Spinal cord (tissue), 10 donors: Measurements from ENCODE around the gene FRMD4A. TPM values are rescaled to one million over a fixed set of nuclear protein-coding genes. Genes with fewer than 3 reads are reported as not detected.
"Not testable (repeated sequence)": the region's sequence is repeated elsewhere in the genome, so short reads cannot be mapped to it uniquely, and the experiment has no call there.

Source experiments
- DNase-seq, 6 donors: peaks; one replicate each; pipeline versions ENCODE4 v3.0.0 to v3.0.0-alpha.2; 2013 to 2015; ENCODE audit warnings: low spot score in 6 of 6, low read depth in 4 of 6
- H3K27ac ChIP-seq: one replicate; pipeline ENCODE4 v1.5.1; 2013; ENCODE audit warnings: low read depth, low read length, control low read depth
- H3K27me3 ChIP-seq: one replicate; pipeline ENCODE4 v1.6.1; 2013; ENCODE audit warnings: low read length; ENCODE audit not compliant: control insufficient read depth, insufficient read depth
- H3K36me3 ChIP-seq: one replicate; pipeline ENCODE4 v1.6.1; 2013; ENCODE audit warnings: low read length; ENCODE audit not compliant: control insufficient read depth, insufficient read depth
- H3K4me1 ChIP-seq: one replicate; pipeline ENCODE4 v1.6.1; 2013; ENCODE audit warnings: low read length; ENCODE audit not compliant: control insufficient read depth, insufficient read depth
- H3K4me3 ChIP-seq: one replicate; pipeline ENCODE4 v1.5.1; 2013; ENCODE audit warnings: low read depth, low read length, control low read depth
- H3K9me3 ChIP-seq: one replicate; pipeline ENCODE4 v1.6.1; 2013; ENCODE audit warnings: low read length; ENCODE audit not compliant: control insufficient read depth, insufficient read depth
- WGBS: methylation state at CpG from one replicate; pipeline ENCODE4 v1.1.5; 2013; ENCODE audit warnings: missing lambda C conversion rate; ENCODE audit not compliant: insufficient coverage; 5-methylcytosine and 5-hydroxymethylcytosine counted together
- polyA plus RNA-seq, 2 donors: library from polyadenylated mRNA; unstranded; fragments of 120-200 nt; gene quantifications; one replicate each; pipeline ENCODE4 v1.2.1, GENCODE V29; 2013; ENCODE audit not compliant: insufficient read length in 2 of 2
- total RNA-seq, 2 donors: library from RNA; depleted of rRNA in 1 of 2; stranded (reverse); fragments of 120-200 nt in 1 of 2; fragments of >200 nt in 1 of 2; gene quantifications; one replicate each; pipeline versions ENCODE4 v1.2.3 to v1.2.4, GENCODE V29; 2013 to 2014
- donor health status: healthy.

Gene FRMD4A
- total and polyA plus RNA-seq, 4 donors, result 75.4 to 97.8 (median 91.8) TPM

DNA sequence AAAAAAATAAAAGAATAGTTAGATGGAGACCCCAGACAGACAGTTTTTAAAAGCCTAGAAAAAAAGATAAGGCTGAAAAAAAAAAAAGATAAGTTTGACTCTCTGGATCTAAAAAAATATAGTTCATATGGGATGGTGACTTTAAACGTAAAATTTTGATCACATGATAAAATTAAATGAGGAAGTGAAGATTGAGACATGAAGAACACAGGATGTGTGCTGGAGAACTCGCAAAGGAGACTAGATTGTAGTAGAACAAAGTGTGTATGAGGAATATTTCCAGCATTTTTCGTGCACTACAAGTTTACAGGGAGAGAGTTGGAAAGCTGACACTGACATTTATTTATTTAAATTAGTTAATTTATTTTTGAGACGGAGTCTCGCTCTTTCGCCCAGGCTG lies 457.5 kb downstream of the FRMD4A start:
- no peak for DNase-seq
- Histone ChIP-seq H3K9me3 (no peaks in the 10 kb centered on the region), H3K27ac (no peak overlapping the region), H3K4me1 (peaks cover 29% of the 10 kb centered on the region), H3K27me3 (no peaks in the 10 kb centered on the region), H3K4me3 (no peak overlapping the region), H3K36me3 (peaks cover 9% of the 10 kb centered on the region)
- WGBS, result 75% methylated on average over 4 of the region's 6 CpGs

DNA sequence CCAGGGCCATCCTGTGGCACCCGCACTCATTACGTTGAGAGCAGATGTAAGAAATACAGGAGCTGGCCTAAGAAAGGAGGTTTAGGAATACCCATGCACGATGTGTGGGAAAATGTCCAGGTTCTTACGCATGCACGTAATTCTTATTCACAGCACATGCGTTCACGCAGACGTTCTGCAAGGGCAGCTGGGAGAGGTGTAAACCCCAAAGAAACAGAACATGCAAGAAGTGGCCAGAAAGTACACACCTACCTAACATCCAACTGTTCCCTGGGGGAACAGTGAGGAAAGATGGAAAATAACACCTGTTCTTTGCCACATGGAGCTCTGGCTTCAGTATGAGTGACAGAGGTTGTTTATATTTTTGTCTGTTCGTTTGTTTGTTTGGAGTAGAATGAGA lies 458.3 kb downstream of the FRMD4A start:
- Histone ChIP-seq H3K36me3 (peaks cover 9% of the 10 kb centered on the region), H3K27me3 (no peaks in the 10 kb centered on the region), H3K4me3 (no peak overlapping the region), H3K9me3 (no peaks in the 10 kb centered on the region), H3K27ac (no peak overlapping the region), H3K4me1 (peaks cover 25% of the 10 kb centered on the region)
- peak in 2 of 6 donors; percentile 49 to 87 for DNase-seq
- 43% methylated on average over 5 of the region's 9 CpGs for WGBS

DNA sequence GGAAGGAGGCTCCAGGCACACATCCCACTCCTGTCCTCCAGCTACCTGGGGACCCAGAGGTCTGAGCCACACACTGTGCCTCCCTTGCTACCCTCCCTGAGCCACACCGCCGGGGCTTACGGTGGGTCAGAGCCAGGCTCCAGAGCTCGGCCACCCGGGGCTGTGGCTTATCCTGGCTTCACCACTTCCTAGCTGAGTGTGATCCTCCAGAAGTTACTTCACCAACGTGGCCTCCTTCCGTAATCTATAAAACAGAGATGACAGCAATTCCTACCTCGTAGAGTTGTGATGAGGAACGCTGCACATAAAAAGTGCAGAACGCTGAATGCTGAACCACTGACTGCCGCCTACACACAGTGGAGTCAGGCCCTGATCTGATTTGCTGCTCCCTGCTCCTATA lies 458.9 kb downstream of the FRMD4A start:
- H3K27ac ChIP-seq, result no peak overlapping the region
- 75% methylated on average over 11 of the region's 11 CpGs for WGBS
- H3K27me3 ChIP-seq, result no peaks in the 10 kb centered on the region

DNA sequence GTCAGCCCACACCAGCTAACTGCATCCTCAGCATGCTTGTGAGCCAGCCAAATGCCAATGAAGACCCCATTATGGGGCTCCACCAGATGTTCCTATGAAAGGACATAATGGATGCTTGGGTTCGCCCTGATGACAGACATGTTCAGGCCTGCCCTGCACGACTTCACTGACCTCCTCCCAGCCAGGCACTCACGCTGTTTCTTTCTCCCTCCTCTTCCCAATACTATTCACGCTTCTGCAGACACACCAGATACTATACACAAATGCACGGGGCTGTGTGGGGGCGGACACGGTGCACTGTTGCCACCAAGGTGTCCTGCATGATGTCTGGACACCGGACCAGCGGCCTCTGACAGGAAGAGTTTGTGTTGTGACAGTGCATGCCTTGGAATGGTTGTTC lies 459.7 kb downstream of the FRMD4A start:
- Histone ChIP-seq H3K27ac (no peak overlapping the region), H3K36me3 (peaks cover 9% of the 10 kb centered on the region), H3K4me3 (no peak overlapping the region), H3K4me1 (peaks cover 25% of the 10 kb centered on the region), H3K27me3 (no peaks in the 10 kb centered on the region), H3K9me3 (no peaks in the 10 kb centered on the region)
- 70% methylated on average over 3 of the region's 9 CpGs for WGBS
- peak in 1 of 6 donors; percentile 46 for DNase-seq

More for the DNA sequence above, 458.9 kb downstream of the FRMD4A start:
- H3K4me1 ChIP-seq, result peaks cover 25% of the 10 kb centered on the region
- H3K4me3 ChIP-seq, result no peak overlapping the region
- H3K36me3 ChIP-seq, result peaks cover 9% of the 10 kb centered on the region
- DNase-seq, result no peak
- no peaks in the 10 kb centered on the region for H3K9me3 ChIP-seq

DNA sequence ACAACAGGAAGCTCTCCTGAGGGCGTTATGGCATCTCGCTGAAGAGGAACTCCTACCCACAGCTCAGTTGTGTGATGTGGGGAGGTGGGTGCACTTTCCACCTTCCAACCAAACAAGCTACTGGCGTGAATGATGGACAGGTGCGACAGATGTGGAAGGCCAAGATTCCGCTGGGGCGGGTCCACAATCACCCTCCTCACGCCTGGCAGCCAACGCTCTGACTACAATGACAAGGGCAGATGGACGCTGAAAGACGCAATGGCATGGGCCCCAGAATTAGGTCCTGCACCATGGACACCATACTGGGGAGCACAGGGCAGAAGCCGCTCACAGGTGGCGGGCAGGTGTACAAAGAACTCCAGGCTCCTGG lies 461.4 kb downstream of the FRMD4A start:
- Histone ChIP-seq H3K4me3 (no peak overlapping the region), H3K36me3 (peaks cover 9% of the 10 kb centered on the region), H3K9me3 (no peaks in the 10 kb centered on the region), H3K27me3 (no peaks in the 10 kb centered on the region), H3K4me1 (peaks cover 25% of the 10 kb centered on the region), H3K27ac (no peak overlapping the region)
- DNase-seq, result no peak
- 97% methylated on average over 10 of the region's 12 CpGs for WGBS

GRCh38 chr10:13868528-13869294 lies 462.0 kb downstream of the FRMD4A start:
- no peak for DNase-seq
- 91% methylated on average over 12 of the region's 18 CpGs for WGBS

DNA sequence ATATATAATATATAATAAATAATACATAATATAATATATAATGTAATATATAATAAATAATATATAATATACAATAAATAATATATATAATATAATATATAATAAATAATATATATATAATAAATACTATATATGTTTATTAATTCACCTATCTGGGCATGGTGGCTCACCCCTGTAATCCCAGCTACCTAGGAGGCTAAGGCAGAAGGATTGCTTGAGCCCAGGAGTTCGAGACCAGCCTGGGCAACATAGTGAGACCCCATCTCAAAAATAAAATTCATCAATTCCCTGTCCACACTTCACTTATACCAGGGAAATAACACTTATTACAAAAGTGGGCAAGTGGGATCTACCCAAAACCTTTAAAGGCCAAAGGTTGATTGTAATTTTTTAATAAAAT lies 462.9 kb downstream of the FRMD4A start:
- Histone ChIP-seq H3K27ac (no peak overlapping the region), H3K36me3 (peaks cover 9% of the 10 kb centered on the region), H3K27me3 (no peaks in the 10 kb centered on the region), H3K4me3 (no peak overlapping the region), H3K4me1 (peaks cover 28% of the 10 kb centered on the region), H3K9me3 (no peaks in the 10 kb centered on the region)
- WGBS, result no CpG with 5 or more reads among the region's 1 CpG
- DNase-seq, result no peak

More at GRCh38 chr10:13868528-13869294, 462.0 kb downstream of the FRMD4A start:
- Histone ChIP-seq H3K4me3 (no peak overlapping the region), H3K9me3 (no peaks in the 10 kb centered on the region), H3K36me3 (peaks cover 9% of the 10 kb centered on the region), H3K27ac (no peak overlapping the region), H3K27me3 (no peaks in the 10 kb centered on the region), H3K4me1 (peaks cover 25% of the 10 kb centered on the region)

DNA sequence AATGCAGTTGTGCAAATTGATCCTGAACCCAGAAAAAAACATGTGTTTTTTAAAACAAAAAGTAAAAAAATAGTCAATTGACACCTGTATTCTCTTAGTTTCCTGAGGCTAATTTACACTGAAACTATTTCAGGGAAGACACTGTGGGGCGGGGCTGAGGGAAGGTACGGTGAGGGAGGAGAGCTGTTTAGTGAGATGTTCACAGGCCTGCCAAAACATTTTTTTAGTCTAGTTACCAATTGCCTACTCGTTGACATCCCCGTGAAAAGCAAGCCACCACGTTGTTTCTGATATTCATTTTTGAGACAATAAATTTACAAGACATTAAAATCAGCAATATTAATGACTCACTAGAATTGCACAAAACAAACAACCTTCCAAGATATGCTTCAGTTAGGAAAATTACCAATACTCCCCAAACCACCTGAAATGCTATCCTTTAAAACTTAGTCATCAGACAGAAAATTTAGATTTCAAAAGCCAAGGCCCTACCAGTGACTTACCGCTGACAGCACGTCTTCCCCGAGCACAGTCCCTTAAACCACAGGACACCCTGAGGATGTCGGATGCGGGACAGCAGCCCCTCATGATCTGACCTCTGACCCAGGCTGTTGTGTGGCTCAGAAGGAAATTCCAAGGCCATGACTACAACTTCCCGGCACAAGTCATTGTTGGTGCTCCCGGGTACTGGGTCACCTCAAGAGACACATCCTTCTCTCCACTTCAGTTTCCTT lies 464.8 kb downstream of the FRMD4A start:
- H3K36me3 ChIP-seq, result peaks cover 3% of the 10 kb centered on the region
- DNase-seq, result no peak
- H3K27ac ChIP-seq, result no peak overlapping the region
- 71% methylated on average over 7 of the region's 12 CpGs for WGBS
- no peak overlapping the region for H3K4me3 ChIP-seq
- H3K9me3 ChIP-seq, result no peaks in the 10 kb centered on the region
- peaks cover 16% of the 10 kb centered on the region for H3K4me1 ChIP-seq
- no peaks in the 10 kb centered on the region for H3K27me3 ChIP-seq

DNA sequence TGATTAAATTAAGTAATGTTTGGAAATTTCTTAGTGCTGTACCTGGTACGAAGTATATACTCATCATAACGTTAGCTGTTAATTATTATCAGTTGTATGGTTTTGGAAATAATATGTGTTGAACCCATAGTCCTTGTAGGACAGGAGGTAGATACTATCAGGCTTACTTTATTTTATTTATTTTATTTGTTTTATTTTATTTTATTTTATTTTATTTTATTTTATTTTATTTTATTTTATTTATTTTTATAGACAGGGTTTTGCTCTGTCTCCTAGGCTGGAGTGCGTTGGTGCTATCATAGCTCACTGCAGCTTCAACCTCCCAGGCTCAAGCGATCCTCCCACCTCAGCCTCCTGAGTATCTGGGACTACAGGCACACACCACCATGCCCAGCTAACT lies 465.5 kb downstream of the FRMD4A start:
- peaks cover 11% of the 10 kb centered on the region for H3K4me1 ChIP-seq
- H3K27ac ChIP-seq, H3K4me3 ChIP-seq, DNase-seq, H3K36me3 ChIP-seq, H3K9me3 ChIP-seq, H3K27me3 ChIP-seq: not testable (repeated sequence)
- WGBS, result no CpG with 5 or more reads among the region's 4 CpGs
